ENCODE results near the gene SLC39A13.

GRCh38 chr11:47413908-47414684, 5.7 kb downstream of the SLC39A13 start:
- TF ChIP-seq CTCF (IDR thresholded peaks at IDR 0.05; ENCODE audit: low read length): no peak
- no peak for TF ChIP-seq EZH2 (optimal IDR thresholded peaks at IDR 0.05; ENCODE audit: low read depth, low read length)
- no peak for TF ChIP-seq EZH2phosphoT487 (IDR thresholded peaks at IDR 0.05; ENCODE audit: low read length)
